A673 (cell line): ENCODE measurements around the gene C13orf46.

Experiments
- EZH2 ChIP-seq: fragments of 200-600 bp; sonication (generic); IDR thresholded peaks from 2 replicates; pipeline ENCODE4 v1.6.1; 2017; ENCODE audit warnings: borderline replicate concordance, low read depth, mild to moderate bottlenecking, mixed read lengths, antibody characterized with exemption, low read length; ENCODE audit not compliant: poor library complexity, severe bottlenecking
- TF ChIP-seq, protein P1 (sequence below): fragments of 300-800, 200-600 bp; sonication (generic); conservative IDR thresholded peaks from 2 replicates; pipeline ENCODE4 v1.5.1; 2017; ENCODE audit warnings: low read depth, mild to moderate bottlenecking, antibody characterized with exemption, low read length, moderate library complexity, mixed read lengths

DNA sequence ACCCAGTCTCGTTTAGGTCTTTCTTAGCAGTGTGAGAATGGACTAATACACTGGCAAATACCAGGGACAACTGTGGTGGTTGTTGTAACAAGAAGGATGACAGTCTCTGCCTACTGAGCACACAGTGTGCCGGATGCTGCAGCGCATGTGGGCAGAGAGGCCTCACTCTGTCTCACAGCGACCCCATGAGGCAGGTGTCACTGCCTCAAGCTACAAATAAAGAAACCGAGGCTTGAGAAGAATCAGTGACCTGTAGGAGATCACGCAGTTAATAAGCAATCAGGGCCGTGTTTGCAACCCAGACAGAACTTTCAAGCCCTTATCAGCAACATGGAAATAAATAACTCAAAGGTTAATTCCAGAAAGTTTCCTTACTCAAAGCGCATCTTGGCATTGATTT lies 69.5 kb downstream of the C13orf46 start:
- TF ChIP-seq, protein P1, sequence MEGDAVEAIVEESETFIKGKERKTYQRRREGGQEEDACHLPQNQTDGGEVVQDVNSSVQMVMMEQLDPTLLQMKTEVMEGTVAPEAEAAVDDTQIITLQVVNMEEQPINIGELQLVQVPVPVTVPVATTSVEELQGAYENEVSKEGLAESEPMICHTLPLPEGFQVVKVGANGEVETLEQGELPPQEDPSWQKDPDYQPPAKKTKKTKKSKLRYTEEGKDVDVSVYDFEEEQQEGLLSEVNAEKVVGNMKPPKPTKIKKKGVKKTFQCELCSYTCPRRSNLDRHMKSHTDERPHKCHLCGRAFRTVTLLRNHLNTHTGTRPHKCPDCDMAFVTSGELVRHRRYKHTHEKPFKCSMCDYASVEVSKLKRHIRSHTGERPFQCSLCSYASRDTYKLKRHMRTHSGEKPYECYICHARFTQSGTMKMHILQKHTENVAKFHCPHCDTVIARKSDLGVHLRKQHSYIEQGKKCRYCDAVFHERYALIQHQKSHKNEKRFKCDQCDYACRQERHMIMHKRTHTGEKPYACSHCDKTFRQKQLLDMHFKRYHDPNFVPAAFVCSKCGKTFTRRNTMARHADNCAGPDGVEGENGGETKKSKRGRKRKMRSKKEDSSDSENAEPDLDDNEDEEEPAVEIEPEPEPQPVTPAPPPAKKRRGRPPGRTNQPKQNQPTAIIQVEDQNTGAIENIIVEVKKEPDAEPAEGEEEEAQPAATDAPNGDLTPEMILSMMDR: peak; percentile 53
- no peak for TF ChIP-seq EZH2
